Activated CD8-positive, alpha-beta memory T cell treated with anti-CD3 and anti-CD28 coated beads for 24 hours (primary cell): Measurements from ENCODE around the gene GAS7.

Experiments
- DNase-seq: peaks from one replicate; pipeline ENCODE4 v3.0.0-alpha.2; 2020

GAS7 gene

DNA sequence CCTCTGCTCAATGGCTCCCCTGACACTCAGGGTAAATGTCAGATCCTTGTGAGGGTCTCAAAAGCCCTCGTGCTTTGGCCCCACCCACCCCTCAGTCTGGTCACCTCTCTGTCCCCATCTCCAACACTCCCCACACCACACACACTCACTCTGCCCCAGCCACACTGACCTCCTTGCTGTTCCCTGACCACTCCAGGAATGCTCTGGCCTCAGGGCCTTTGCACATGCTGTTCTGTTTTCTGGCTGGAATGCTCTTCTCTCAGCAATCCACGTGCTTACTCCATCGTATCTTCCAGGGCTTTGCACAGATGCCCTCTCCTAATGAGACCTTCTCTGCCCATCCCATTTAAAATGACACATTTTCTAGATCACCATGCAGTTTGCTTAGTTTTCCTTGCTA, 28.2 kb downstream of the GAS7 start:
- no peak for DNase-seq

DNA sequence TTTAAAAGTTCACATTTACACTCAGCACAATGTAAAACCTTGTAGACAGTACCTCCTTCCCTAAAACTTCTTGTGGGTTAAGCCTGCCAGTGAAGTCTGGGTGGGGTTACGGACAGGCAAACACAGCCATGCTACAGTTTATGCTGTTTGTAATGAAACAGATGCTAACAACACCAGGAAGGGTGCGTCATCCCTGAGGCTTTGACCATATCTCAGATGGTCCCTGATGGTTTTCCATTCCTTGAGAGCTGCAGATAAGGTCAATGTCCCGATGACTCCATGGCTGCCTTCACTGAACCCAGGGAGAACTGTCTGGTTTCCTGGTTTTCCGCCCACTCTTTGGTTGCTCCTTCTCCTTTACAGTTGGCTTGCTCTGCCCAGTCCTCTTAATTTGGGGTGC, 29.1 kb downstream of the GAS7 start:
- no peak for DNase-seq

DNA sequence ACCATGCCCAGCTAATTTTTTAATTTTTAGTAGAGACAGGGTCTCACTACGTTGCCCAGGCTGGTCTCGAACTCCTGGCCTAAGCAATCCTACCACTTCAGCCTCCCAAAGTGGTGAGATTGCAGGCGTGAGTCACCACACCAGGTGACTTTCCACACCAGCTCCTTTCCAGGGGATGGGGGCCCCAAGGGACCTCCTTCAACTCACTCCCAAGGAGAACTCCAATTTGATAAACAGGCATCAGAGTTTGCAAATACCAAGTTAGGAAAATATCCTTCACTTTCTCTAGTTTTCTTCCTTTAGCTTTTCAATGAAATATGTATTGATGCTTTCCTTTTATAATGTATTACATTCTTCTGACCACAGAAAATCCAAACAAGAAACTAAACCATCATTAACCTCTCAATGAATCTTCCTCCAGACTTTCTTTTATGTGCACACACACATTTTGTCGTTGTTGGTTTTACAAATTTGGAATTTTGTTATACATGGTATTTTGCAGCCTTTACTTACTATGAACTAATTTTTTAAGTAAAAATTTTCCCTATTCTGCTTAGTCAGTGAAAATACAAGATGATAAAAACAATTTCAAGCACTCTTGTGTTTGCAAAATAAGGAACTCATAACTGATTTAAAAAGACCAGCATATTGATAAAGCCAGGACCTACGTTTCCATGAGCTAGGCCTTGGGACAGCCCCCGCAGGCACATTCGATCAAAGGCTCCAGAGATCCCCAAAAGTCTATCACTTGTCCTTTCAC, 32.0 kb downstream of the GAS7 start:
- DNase-seq, result no peak

DNA sequence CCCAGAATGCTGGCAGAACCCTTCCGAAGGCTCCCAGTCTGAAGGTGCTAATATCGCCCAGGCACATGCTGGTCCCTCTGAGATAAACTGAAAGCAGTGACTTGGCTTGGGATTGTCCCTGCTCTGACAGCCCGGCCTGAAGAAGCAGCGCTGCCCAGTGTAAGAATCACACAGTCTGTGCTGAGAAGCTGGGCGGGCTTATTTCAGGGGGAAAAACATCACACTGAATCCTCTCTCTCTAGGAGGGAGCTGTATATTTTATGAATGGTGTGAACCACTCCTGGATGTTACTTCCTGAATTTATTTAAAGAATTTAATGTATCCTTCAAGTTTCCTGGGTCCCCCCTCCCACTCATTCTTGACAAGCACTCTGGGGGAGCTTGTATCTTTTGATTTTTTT, 36.3 kb downstream of the GAS7 start:
- no peak for DNase-seq

DNA sequence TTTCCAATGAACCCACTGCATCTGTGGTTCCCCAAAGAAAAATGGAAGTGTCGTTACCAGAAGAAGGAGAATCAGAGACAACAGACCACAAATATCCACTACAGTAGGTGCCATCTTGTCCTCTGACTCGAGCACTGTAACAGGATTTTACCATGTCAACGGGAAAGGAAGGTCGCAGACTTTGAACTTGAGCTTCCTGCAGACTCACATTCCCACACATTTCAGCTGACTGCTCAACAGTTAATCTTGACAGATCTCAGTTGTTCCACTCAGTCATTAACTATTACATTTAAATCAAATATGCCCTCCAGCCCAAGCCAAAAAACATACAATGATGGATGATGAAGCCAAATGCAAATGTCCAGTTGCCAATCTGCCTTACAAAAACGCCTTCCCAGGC, 37.0 kb downstream of the GAS7 start:
- DNase-seq, result no peak

DNA sequence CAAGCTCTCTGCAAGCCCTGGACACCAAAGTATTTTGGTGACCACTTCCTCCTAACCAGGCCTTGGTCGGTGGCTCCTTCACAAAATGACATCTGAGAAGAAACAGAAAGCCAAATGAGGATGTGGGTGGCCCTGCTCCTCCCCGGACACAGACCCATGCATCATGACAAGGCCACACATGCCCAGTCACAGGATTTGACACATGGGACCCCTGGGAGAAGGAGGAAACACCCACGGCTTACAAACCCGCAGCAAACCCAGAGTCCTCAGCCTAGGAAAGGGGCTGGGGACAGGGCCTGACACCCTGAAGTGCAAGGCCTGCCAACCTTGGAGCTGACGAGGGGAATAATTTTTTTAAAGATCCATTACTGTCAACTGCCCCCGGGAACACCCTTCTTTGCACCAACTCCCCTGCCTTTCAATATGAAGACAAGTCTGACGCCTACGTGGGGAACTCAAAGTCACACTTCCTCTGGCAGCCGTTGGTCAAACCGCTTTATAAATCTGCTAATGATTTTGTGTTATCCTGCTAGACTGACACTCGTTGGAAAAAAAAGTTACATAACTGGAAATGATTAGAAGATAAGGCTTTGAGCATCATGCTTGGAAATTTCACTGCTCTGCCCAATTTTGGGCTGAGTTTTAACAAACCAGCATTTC, 41.3 kb downstream of the GAS7 start:
- DNase-seq, result no peak

DNA sequence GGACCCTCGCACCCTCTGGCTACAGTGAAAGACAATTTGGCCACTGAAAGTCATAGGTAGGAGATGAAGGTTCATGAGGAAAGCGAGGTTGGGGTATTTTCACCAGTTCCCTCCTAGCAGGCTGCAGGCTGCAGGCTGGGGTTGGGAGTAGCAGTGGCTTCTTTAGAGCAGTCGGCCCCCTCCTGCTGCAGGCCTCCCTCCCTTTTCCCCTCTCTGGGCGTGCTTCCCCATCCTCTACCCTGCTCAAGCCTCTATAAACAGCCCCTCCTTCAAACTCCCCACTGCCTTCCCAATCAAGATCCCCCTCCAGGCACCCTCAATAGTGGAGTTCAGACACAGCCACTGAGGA, 41.8 kb downstream of the GAS7 start:
- DNase-seq, result no peak

DNA sequence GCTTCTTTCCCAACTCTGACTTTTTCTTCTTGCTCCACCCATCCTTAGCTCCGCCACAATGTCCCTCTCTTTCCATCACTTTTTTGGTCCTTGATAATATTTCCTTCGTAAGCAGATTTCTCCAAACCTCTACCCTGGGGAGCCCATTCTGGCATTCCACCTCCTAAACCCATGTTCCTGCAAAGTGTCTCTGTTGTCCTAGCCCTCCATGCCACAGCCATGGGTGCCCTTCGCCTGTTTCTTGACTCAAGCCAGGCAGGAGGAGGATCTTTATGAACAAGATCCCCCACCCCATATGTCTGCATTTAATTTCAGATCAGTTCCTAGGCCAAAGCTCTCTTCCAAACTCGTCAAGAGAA, 42.4 kb downstream of the GAS7 start:
- DNase-seq, result no peak

DNA sequence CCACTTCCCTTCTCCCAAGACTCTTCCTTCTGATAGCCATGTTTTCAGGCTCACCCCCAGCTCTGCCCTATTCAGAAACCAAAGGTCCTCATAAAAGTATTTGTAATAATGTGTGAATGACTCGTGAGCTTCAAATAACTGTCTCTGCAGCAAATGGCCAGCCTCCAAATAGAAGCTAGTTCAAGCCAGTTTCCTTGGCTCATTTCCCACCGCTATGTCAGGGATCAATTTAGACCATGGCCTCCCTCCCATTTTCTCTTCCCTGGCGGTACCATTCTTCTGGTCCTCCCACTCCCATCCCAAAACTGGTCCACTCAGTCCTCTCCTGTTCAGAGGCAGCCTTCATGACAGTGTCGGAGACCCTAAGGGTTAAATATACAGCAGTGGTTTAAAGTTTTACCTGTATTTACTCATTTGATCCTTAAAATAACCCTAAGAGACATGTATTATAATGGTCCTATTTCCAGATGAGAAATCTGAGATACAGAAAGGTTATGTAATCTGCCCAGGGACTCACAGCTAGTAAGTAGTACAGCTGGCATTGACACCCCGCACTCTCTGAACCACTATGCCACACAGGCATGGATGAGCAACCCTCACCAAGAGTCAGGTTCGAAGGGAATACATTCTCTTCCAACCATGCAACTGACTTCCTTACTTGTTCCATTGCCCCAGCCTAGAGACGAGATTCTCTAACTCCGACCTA, 42.9 kb downstream of the GAS7 start:
- DNase-seq, result no peak

DNA sequence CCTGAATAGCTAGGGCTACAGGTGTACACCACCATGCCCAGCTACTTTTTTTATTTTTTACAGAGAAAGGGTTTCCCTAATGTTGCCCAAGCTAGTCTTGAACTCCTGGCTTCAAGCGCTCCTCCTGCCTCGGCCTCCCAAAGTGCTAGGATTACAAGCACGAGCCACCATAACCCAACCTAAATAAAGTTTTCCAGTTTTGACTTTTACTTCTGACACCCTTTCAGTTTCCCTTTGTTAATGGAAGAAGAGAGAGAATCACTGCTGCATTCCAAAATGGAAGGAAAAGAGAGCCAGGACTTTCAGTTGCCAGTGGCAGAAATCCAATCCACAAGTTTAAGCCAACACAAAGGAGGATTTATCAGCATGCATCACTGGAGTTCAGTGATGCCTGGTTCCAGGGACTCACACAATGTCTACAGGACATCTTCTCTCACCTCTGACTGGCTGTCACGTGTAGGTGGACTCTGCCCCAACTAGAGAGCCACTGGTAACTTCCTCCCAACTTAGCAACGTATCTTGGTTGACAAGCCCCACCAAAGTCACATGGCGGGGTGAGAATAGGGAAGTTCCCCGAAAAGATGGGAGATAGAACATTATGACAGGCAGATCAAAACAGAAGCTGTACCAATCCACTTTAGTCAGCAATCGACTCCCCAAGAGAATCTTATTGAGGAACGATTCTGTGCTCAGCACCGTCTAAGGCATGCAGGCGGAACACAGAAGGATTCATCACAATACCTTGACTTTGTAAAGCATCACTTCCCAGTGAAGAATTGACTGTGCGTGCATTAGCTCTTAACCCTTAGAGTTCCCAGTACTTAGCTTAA, 46.5 kb downstream of the GAS7 start:
- DNase-seq, result no peak

DNA sequence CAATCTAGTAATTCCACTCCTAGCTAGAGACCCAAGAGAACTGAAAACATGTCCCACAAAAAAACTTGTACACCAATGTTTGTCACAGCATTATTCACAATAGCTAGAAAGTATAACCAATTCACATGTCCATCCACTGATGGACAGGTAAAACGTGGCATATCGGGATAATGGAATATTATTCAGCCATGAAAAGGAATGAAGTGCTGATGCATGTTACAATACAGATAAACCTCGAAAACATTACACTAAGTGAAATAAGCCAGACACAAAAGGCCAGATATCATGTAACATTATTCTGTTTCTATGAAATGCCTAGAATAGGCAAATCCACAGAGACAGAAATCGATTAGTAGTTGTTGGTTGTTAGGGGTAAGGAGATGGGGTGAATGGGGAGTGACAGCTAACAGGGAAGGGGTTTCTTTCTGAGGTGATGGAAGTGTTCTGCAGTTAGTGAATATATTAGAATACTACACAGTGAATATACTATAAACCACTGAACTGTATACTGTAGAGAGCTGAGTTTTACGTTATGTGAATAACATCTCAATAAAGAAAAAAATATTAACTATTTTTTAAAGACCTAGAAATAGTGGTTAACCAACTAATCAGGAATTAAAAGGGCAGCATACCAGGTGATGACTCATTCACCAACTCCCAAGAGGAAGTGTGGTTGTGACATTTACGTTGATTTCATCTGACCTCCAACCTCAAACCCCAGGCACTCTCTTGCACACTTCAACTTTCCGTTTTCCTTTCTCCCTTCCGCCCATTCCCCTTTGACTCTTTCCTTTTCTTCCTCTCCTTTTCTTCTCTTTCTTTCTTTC, 48.6 kb downstream of the GAS7 start:
- no peak for DNase-seq

DNA sequence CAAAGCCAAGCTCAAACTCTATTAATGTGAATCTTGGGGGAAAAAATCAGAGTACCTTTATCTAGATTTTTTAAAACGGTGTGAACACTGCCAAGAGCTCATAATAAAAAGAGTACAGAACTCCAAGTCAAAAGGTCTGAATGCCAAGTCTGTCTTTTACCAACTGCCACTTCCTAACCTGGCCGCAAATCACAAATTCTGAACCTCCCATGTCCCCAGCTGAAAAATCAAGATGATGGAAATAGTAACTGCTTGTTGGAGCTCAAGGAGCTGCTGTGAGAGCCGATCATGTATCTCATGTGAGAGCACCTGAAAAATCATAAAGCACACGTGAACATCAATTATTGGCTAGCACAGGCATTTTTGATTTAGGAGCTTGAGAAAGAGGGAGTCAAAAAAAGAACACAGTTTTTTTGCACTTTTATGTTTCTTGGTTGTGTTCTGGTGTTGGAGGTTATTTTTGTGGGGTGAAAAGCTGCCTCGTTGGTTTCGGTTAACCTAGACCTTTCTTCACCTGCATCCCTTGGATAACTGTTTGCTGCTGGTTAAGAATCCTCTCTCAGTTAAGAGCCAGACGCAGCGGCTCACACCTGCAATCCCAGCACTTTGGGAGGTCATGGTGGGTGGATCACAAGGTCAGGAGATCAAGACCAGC, 50.5 kb downstream of the GAS7 start:
- no peak for DNase-seq

DNA sequence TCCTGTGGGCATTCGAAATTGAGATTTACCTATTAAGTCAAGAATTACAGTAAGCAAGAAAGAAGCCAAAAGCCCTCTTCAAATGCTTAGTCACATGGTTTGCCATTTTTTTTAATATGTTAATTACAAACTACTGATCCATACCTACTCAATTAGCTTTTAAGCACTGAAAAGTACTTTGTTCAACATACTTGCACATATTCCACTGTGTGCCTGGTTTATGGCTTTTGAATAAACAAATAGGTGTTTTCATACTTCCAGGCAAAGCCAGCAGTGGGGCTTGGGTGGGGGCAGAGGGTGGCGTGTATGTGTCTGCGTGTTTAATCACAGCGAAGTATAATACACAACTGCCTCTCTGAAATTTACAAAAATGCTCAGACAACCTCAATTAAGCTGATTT, 51.4 kb downstream of the GAS7 start:
- no peak for DNase-seq

DNA sequence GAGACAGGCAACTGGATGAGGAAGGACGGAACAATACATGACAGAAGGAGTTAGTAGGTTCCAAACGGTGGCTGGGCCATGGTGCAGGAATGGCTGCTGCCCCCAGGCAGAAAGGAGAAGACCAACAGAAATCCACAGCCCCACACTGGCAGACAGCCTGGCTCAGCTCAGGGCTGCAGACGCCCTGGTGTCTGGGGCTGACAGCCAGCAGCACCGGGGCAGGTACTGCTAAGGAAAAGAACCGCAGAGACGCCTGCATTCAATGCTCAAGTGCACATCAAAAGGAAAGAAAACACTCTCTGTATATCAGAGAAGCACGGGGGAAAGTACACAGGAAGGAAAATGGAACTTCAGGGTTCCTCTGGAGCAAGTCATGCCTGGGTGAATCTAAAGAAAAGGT, 53.4 kb downstream of the GAS7 start:
- DNase-seq, result no peak

DNA sequence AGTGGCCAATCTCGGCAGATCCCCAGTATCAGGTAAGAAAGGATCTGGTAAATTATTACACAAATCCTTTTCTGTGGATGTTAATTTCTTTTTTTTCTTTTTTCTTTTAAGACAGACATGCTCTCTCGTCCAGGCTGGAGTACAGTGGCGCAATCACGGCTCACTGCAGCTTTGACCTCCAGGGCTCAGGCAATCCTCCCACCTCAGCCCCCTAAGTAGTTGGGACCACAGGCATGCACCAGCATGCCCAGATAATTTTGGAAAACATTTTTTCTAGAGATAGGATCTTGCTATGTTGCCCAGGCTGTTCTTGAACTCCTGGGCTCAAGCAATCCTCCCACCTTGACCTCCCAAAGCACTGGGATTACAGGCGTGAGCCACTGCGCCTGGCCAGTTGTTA, 54.0 kb downstream of the GAS7 start:
- no peak for DNase-seq

DNA sequence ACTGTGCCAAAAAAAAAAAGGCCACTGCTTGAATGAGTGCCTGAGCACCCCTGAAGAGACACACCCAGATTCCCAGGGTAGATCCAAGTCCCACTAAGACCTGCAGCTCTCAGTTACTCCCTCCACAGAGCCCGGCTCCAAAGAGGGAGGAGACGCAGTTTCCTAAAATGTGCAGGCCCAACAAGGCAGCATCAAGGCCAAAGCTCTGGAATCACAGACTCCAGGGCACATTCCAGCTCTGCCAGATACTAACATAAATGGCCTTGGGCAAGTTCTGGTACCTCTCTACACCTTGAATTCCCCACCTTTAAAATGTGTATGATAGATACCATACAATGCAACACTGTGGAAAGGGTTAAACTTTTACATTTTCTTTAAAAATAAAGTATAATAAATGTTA, 57.0 kb downstream of the GAS7 start:
- no peak for DNase-seq

DNA sequence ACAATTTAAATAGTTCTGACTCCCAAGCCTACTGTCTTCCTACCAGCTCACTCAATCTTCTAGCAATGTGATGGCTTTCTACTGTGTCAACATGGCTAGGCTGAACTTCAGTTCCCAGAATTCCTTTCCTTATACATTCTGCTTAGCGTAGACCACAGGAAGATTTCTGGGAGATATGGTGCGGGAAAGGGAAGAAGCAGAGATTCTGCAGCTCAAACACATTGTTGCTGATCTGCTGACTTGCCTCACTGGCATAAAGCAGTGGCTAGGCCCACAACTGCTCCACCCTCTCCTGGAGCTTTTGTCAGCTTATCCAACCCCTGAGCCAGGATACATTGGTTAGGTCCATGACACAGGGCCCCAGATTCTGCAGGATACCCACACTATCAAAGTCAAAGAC, 58.8 kb downstream of the GAS7 start:
- DNase-seq, result no peak

DNA sequence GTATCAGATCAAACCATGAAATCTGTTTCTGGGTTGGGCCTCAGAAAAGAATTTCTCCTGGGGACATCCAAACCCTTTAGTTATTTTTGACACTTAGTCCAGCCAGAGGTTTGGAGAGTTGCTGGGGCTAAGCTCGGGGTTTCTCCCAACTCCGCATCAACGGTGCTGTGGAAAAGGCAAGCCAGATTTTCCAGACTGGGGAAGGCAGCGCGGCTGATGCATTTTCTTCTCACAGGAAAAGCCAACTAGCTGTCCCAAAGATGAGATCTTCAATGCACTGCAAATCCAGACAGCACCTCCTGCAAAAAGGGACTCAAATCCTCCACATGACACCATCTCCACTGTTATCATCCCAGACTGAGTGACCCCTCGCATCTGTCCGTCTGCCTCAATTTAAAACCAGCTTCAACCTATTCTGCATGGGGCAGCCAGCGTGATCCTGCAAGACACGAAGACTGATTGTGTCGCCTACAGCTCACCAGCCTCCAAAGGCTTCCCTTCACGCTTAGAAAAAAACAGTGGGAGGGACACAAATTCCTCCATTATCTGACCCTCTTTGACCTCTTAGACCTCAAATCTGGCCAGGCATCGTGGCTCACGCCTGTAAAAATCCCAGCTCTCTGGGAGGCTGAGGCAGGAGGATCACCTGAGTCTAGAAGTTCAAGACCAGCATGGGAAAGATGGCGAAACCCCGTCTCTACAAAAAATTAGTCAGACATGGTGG, 62.0 kb downstream of the GAS7 start:
- DNase-seq, result no peak

DNA sequence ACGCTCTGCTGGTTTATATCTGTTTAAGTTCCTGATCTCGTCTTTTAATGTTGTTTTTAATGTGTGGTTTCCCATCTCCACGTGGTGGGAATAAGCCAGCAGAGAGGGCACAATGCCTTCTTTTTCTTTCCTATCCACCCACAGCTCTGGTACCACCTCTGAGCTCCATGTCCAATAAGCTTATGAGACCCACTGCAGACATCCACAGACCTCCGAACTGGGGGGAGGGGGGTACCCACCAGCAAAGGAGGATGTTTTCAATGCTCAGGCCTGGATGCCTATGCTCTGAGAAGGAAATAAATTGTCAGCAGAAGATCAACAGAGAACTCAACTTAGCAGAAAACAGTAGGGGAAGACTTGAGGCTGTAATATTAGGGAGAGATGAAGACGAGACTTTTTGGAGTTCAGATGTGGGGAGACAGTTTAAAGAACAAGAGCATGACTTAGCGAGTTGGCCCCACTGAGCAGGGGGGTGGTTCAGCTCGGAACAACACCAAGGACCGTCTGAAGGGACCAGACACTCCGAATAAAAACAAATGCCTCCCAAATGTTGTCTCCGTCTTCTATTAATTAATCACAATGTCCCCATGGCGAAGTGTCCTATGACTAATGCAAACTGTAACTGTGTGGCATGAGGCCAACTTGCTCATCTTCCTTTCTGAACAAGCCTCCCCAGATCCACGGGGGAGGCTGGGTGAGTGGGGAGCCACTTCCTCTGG, 62.7 kb downstream of the GAS7 start:
- no peak for DNase-seq

DNA sequence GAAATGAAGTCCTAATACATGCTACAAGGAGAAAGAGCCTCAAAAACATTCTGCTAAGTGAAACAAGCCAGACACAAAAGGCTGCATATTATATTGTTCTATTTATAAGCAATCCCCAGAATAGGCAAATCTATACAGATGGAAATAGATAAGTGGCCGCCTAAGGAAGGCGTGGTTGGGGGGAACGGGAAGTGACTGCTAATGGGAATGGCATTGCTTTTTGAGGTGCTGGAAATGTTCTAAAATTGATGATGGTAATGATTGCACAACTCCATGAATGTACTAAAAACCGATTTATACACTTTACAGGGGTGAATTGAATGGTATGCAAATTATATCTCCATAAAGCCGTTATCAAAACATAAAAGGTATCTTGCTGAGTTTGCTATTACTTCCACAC, 67.7 kb downstream of the GAS7 start:
- DNase-seq, result no peak

DNA sequence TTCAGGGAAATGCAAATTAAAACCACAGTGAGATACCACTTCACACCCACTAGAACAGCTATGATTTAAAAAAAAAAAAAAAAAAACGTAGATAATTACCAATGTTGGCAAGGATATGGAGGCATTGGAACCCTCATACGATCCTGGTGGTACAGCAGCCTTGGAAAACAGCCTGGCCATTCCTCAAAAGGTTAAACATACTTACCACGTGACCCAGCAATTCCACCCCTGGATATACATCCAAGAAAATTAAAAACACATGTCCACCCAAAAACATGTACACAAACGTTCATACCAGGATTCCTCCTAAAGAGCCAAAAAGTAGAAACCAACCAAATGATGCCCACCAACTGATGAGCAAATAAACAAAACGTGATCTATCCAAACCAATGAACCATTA, 68.1 kb downstream of the GAS7 start:
- no peak for DNase-seq
